Measurements from ENCODE around the gene NUP93.

DNA sequence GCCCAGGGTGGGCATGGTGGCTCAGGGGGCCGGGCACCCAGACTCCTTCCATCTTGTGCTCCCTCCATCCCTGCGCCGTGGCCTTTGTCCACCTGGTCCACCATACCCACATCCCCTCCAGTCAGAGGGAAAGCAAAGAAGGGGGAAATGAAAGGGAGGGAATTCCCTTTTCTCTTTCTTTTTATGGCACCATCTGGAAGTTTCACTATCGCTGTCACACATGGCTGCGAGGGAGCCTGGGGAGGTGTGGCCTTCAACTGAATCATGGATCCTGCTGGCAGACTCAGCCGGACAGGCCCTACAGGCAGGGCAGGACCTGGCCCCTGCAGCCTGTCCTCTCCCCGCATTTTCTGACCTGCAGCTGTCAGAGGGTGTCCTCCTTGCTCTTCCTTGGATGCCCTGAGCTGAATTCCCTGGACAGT, 141.3 kb downstream of the NUP93 start:
- TF ChIP-seq EZH2 (IDR thresholded peaks at IDR 0.05; ENCODE audit: borderline replicate concordance) (no peak), CTCF (IDR thresholded peaks at IDR 0.05; ENCODE audit: poor library complexity) (no peak)

Data from hepatocyte (in vitro differentiated cells).